A549 (cell line): Measurements from ENCODE around the gene ZNF714.

Source experiments
- CEBPB ChIP-seq, 2 experiments: fragments of >200 bp in 1 of 2; sonication (Bioruptor Twin) in 1 of 2; formaldehyde crosslinking in 1 of 2; IDR thresholded peaks; 2 replicates each; pipeline ENCODE4 v1.6.1; 2012 to 2016
- CHD4 ChIP-seq: fragments of 200-600 bp; sonication (generic); IDR thresholded peaks from 2 replicates; pipeline ENCODE4 v1.6.1; 2016; ENCODE audit warnings: antibody characterized with exemption, mild to moderate bottlenecking, borderline replicate concordance
- CTCF ChIP-seq: fragments of >200 bp; sonication (Bioruptor Twin); formaldehyde crosslinking; IDR thresholded peaks from 3 replicates; pipeline ENCODE4 v1.5.1; 2016
- EHMT2 ChIP-seq: fragments of 200-600 bp; sonication (generic); IDR thresholded peaks from 2 replicates; pipeline ENCODE4 v1.6.1; 2016; ENCODE audit warnings: antibody characterized with exemption, low read depth, mild to moderate bottlenecking, moderate library complexity
- HMGXB4 ChIP-seq: fragments of 250-450 bp; sonication (Bioruptor Pico); IDR thresholded peaks from 2 replicates; pipeline ENCODE4 v1.5.0; 2021; ENCODE audit warnings: mild to moderate bottlenecking, moderate library complexity, borderline replicate concordance
- KDM1A ChIP-seq: fragments of 200-600 bp; sonication (generic); IDR thresholded peaks from 2 replicates; pipeline ENCODE4 v1.6.1; 2016; ENCODE audit warnings: low read depth, mild to moderate bottlenecking
- MAZ ChIP-seq: fragments of 150-350 bp; IDR thresholded peaks from 2 replicates; pipeline ENCODE4 v1.6.1; 2014; ENCODE audit warnings: antibody characterized with exemption, low read depth, low read length, borderline replicate concordance
- POLR2A ChIP-seq: IDR thresholded peaks from 2 replicates; pipeline ENCODE4 v1.6.1; 2012; ENCODE audit warnings: mild to moderate bottlenecking, low read length
- RCOR1 ChIP-seq: fragments of 150-350 bp; IDR thresholded peaks from 2 replicates; pipeline ENCODE4 v1.6.1; 2014; ENCODE audit warnings: antibody characterized with exemption, low read length, low read depth
- SREBF2 ChIP-seq: fragments of 450-650 bp; IDR thresholded peaks from 2 replicates; pipeline ENCODE4 v1.6.1; 2014; ENCODE audit warnings: mild to moderate bottlenecking, moderate library complexity

GRCh38 chr19:21098291-21098690 lies 16.3 kb downstream of the ZNF714 start:
- TF ChIP-seq CTCF (no peak), RCOR1 (no peak), KDM1A (no peak), MAZ (no peak), POLR2A (no peak), CEBPB (IDR thresholded peaks at IDR 0.05) (no peak), SREBF2 (no peak), HMGXB4 (CRISPR knock-in tag) (no peak), CHD4 (no peak), EHMT2 (no peak)
